ENCODE measurements around the gene BOD1. TPM values are rescaled to one million over a fixed set of nuclear protein-coding genes. Genes with fewer than 3 reads are reported as not detected.
A peak's percentile ranks its signal among the peaks of the same experiment; 100 is the strongest.

Gene BOD1
- polyA plus RNA-seq: 10 to 100 TPM in 1 of 3 donors, 1 to 10 TPM in 2; 4.0 to 12.1 (median 7.3) TPM

GRCh38 chr5:173616577-173617118 is at the start of gene BOD1:
Gene BOD1 (minus strand): TSS chr5:173616650. CDS start chr5:173616436, 214 bp downstream.
- peak; percentile 92 to 95 (median 92) for DNase-seq
- Mint-ChIP-seq H3K4me1 (peaks cover 30 to 37% of the 10 kb centered on the region in 2 donors), H3K27ac (peak within 1 kb of the TSS; percentile 83 to 95 (median 93)), H3K9me3 (no peaks in the 10 kb centered on the region), H3K27me3 (ENCODE audit: low read depth in 3 of 3) (peaks cover 0 to 2% (median 2%) of the 10 kb centered on the region in 3 donors), H3K36me3 (peaks cover 0 to 5% (median 0%) of the 10 kb centered on the region in 3 donors), H3K4me3 (peak within 1 kb of the TSS; percentile 91 to 96 (median 94))

- peaks cover 0 to 11% (median 2%) of the 10 kb centered on the region in 3 donors for H3K27me3 Mint-ChIP-seq (ENCODE audit: low read depth in 3 of 3)
- H3K4me3 Mint-ChIP-seq: no peak overlapping the region
- no peaks in the 10 kb centered on the region for H3K9me3 Mint-ChIP-seq
- no peaks in the 10 kb centered on the region for H3K4me1 Mint-ChIP-seq
- no peaks in the 10 kb centered on the region for H3K36me3 Mint-ChIP-seq
- DNase-seq: no peak
- H3K27ac Mint-ChIP-seq: no peak overlapping the region
Observed at GRCh38 chr5:173665326-173665725, 48.9 kb upstream of the BOD1 start.

- Mint-ChIP-seq H3K4me1 (no peaks in the 10 kb centered on the region), H3K27me3 (ENCODE audit: low read depth in 3 of 3) (peaks cover 0 to 9% (median 2%) of the 10 kb centered on the region in 3 donors), H3K4me3 (no peak overlapping the region), H3K9me3 (no peaks in the 10 kb centered on the region), H3K36me3 (no peaks in the 10 kb centered on the region), H3K27ac (no peak overlapping the region)
- DNase-seq: no peak
Observed at GRCh38 chr5:173664154-173664526, 47.7 kb upstream of the BOD1 start.

- H3K4me1 Mint-ChIP-seq: no peaks in the 10 kb centered on the region
- no peaks in the 10 kb centered on the region for H3K9me3 Mint-ChIP-seq
- no peak overlapping the region for H3K4me3 Mint-ChIP-seq
- DNase-seq: no peak
- H3K27me3 Mint-ChIP-seq (ENCODE audit: low read depth in 3 of 3): peaks cover 0 to 7% (median 2%) of the 10 kb centered on the region in 3 donors
- no peaks in the 10 kb centered on the region for H3K36me3 Mint-ChIP-seq
- H3K27ac Mint-ChIP-seq: no peak overlapping the region
Observed at GRCh38 chr5:173663352-173664153, 47.1 kb upstream of the BOD1 start.

GRCh38 chr5:173662581-173663351 is 46.3 kb upstream of the BOD1 start:
- Mint-ChIP-seq H3K4me1 (no peaks in the 10 kb centered on the region), H3K27me3 (ENCODE audit: low read depth in 3 of 3) (peaks cover 0 to 3% (median 2%) of the 10 kb centered on the region in 3 donors), H3K4me3 (no peak overlapping the region), H3K27ac (no peak overlapping the region), H3K9me3 (no peaks in the 10 kb centered on the region), H3K36me3 (no peaks in the 10 kb centered on the region)
- DNase-seq: no peak

GRCh38 chr5:173660481-173661280 is 44.2 kb upstream of the BOD1 start:
- Mint-ChIP-seq H3K27me3 (ENCODE audit: low read depth in 3 of 3) (peaks cover 0 to 2% (median 2%) of the 10 kb centered on the region in 3 donors), H3K36me3 (no peaks in the 10 kb centered on the region), H3K4me3 (no peak overlapping the region), H3K9me3 (no peaks in the 10 kb centered on the region), H3K27ac (no peak overlapping the region), H3K4me1 (no peaks in the 10 kb centered on the region)
- DNase-seq: no peak

GRCh38 chr5:173659423-173659822 is 43.0 kb upstream of the BOD1 start:
- Mint-ChIP-seq H3K27me3 (ENCODE audit: low read depth in 3 of 3) (peaks cover 2 to 5% (median 3%) of the 10 kb centered on the region in 3 donors), H3K36me3 (no peaks in the 10 kb centered on the region), H3K27ac (no peak overlapping the region), H3K9me3 (peaks cover 0 to 3% (median 0%) of the 10 kb centered on the region in 6 donors), H3K4me3 (no peak overlapping the region), H3K4me1 (no peaks in the 10 kb centered on the region)
- DNase-seq: no peak

- peaks cover 2 to 8% (median 5%) of the 10 kb centered on the region in 3 donors for H3K27me3 Mint-ChIP-seq (ENCODE audit: low read depth in 3 of 3)
- no peak for DNase-seq
- H3K4me1 Mint-ChIP-seq: no peaks in the 10 kb centered on the region
- no peaks in the 10 kb centered on the region for H3K36me3 Mint-ChIP-seq
- no peak overlapping the region for H3K27ac Mint-ChIP-seq
- H3K4me3 Mint-ChIP-seq: no peak overlapping the region
- H3K9me3 Mint-ChIP-seq: peaks cover 0 to 5% (median 0%) of the 10 kb centered on the region in 6 donors
Observed at GRCh38 chr5:173657741-173658356, 41.4 kb upstream of the BOD1 start.

GRCh38 chr5:173655196-173655797 is 38.8 kb upstream of the BOD1 start:
- DNase-seq: no peak
- H3K36me3 Mint-ChIP-seq: no peaks in the 10 kb centered on the region
- H3K4me3 Mint-ChIP-seq: no peak overlapping the region
- H3K4me1 Mint-ChIP-seq: no peaks in the 10 kb centered on the region
- peaks cover 2 to 22% (median 5%) of the 10 kb centered on the region in 3 donors for H3K27me3 Mint-ChIP-seq (ENCODE audit: low read depth in 3 of 3)
- H3K27ac Mint-ChIP-seq: no peak overlapping the region
- H3K9me3 Mint-ChIP-seq: peaks cover 0 to 5% (median 0%) of the 10 kb centered on the region in 6 donors

GRCh38 chr5:173653822-173654523 is 37.5 kb upstream of the BOD1 start:
- DNase-seq: no peak
- Mint-ChIP-seq H3K27ac (no peak overlapping the region), H3K9me3 (peaks cover 0 to 5% (median 0%) of the 10 kb centered on the region in 6 donors), H3K4me1 (no peaks in the 10 kb centered on the region), H3K27me3 (ENCODE audit: low read depth in 3 of 3) (peaks cover 2 to 22% (median 5%) of the 10 kb centered on the region in 3 donors), H3K36me3 (no peaks in the 10 kb centered on the region), H3K4me3 (no peak overlapping the region)

- no peak for DNase-seq
- Mint-ChIP-seq H3K27ac (no peak overlapping the region), H3K4me1 (no peaks in the 10 kb centered on the region), H3K9me3 (peaks cover 0 to 3% (median 0%) of the 10 kb centered on the region in 6 donors), H3K4me3 (no peak overlapping the region), H3K27me3 (ENCODE audit: low read depth in 3 of 3) (peaks cover 4 to 20% (median 5%) of the 10 kb centered on the region in 3 donors), H3K36me3 (no peaks in the 10 kb centered on the region)
Observed at GRCh38 chr5:173648308-173648866, 31.9 kb upstream of the BOD1 start.

- Mint-ChIP-seq H3K27ac (no peak overlapping the region), H3K36me3 (no peaks in the 10 kb centered on the region), H3K4me1 (no peaks in the 10 kb centered on the region), H3K27me3 (ENCODE audit: low read depth in 3 of 3) (peaks cover 5 to 13% (median 7%) of the 10 kb centered on the region in 3 donors), H3K9me3 (no peaks in the 10 kb centered on the region), H3K4me3 (no peak overlapping the region)
- DNase-seq: no peak
Observed at GRCh38 chr5:173646692-173647091, 30.2 kb upstream of the BOD1 start.
